HCT116 (cell line): ENCODE data around the gene PDE10A. TPM values are rescaled to one million over a fixed set of nuclear protein-coding genes. Genes with fewer than 3 reads are reported as not detected.

Experiments
- ATAC-seq: fragments of 200-7000 bp; cut with Tn5 transposase; 2 replicates; pipeline ENCODE4 v1.9.1; 2020; ENCODE audit warnings: mild to moderate bottlenecking, moderate library complexity
- BruUV-seq: library from RNA; stranded (reverse); fragments of 400-500 nt; replicated peaks from 2 replicates; lab custom pipeline; 2021; lab: Mats Ljungman, UMichigan
- CTCF ChIA-PET: fragments of 300-600 bp; sonication (Branson Sonifier 250); formaldehyde crosslinking; loops from one replicate; lab custom pipeline; 2021; ENCODE audit warnings: antibody characterized with exemption; lab: Charles Lee
- POLR2A ChIA-PET: fragments of 300-600, 350-600 bp; sonication (Branson Sonifier 250); formaldehyde crosslinking; loops from one replicate; lab custom pipeline; 2021; ENCODE audit warnings: antibody characterized with exemption; lab: Charles Lee
- RAD21 ChIA-PET, 2 experiments: fragments of 300-600 bp; sonication (Branson Sonifier 250); formaldehyde crosslinking; loops; one replicate each; lab custom pipeline; 2023; ENCODE audit warnings: low total read pairs in 2 of 2; ENCODE audit not compliant: uncharacterized antibody in 2 of 2, unreplicated experiment in 2 of 2, low non-redundant PET in 1 of 2; lab: Charles Lee
- DNase-seq: peaks from one replicate; pipeline ENCODE4 v3.0.0-alpha.2; 2010; ENCODE audit warnings: low read depth, low spot score
- H2AFZ ChIP-seq: fragments of 200-600 bp; shearing (Covaris generic), sonication (generic); 2 replicates; pipeline ENCODE4 v1.6.1; 2017; ENCODE audit warnings: low read depth, mixed run types, mixed read lengths, antibody characterized with exemption, low read length; ENCODE audit not compliant: poor library complexity, severe bottlenecking
- H3K27ac ChIP-seq: 2 replicates; pipeline ENCODE4 v1.5.1; 2012; ENCODE audit warnings: low read depth, low read length
- H3K27me3 ChIP-seq: fragments of 200-600 bp; sonication (generic); 2 replicates; pipeline ENCODE4 v1.6.1; 2016; ENCODE audit warnings: mixed run types, low read length, mixed read lengths; ENCODE audit not compliant: insufficient read depth
- H3K36me3 ChIP-seq, 2 experiments: fragments of 200-500 bp in 1 of 2; fragments of 200-600 bp in 1 of 2; sonication (Bioruptor generic) in 1 of 2; sonication (generic) in 1 of 2; 2 replicates each; pipeline versions ENCODE4 v1.5.1 to v1.6.1; 2014 to 2016; ENCODE audit warnings: low read length in 2 of 2, inconsistent platforms in 1 of 2, mixed read lengths in 1 of 2, mixed run types in 1 of 2; ENCODE audit not compliant: insufficient read depth in 2 of 2, control insufficient read depth in 1 of 2
- H3K4me1 ChIP-seq, 2 experiments: fragments of 200-600 bp in 1 of 2; sonication (generic) in 1 of 2; 2 replicates each; pipeline versions ENCODE4 v1.5.1 to v1.6.1; 2012 to 2017; ENCODE audit warnings: low read length in 2 of 2, inconsistent platforms in 1 of 2, mild to moderate bottlenecking in 1 of 2, mixed read lengths in 1 of 2, mixed run types in 1 of 2, moderate library complexity in 1 of 2; ENCODE audit not compliant: insufficient read depth in 2 of 2, control insufficient read depth in 1 of 2
- H3K4me2 ChIP-seq: fragments of 200-600 bp; sonication (generic); 2 replicates; pipeline ENCODE4 v1.6.1; 2017; ENCODE audit warnings: mixed run types, low read length, mixed read lengths
- H3K4me3 ChIP-seq, 2 experiments: fragments of 200-600 bp in 1 of 2; sonication (generic) in 1 of 2; replicated peaks in 1 of 2; 2 replicates each; pipeline ENCODE4 v1.5.1; 2011 to 2016; ENCODE audit warnings: low read length in 2 of 2, control low read depth in 1 of 2, low read depth in 1 of 2, mild to moderate bottlenecking in 1 of 2, mixed read lengths in 1 of 2, mixed run types in 1 of 2
- H3K79me2 ChIP-seq: fragments of 200-600 bp; sonication (generic); 2 replicates; pipeline ENCODE4 v1.6.1; 2017; ENCODE audit warnings: mild to moderate bottlenecking, mixed run types, low read length, moderate library complexity, mixed read lengths; ENCODE audit not compliant: insufficient read depth
- H3K9ac ChIP-seq: fragments of 200-600 bp; sonication (generic); 2 replicates; pipeline ENCODE4 v1.6.1; 2016; ENCODE audit warnings: low read length, mixed read lengths
- H3K9me2 ChIP-seq: fragments of 200-600 bp; sonication (generic), shearing (Covaris generic); 2 replicates; pipeline ENCODE4 v1.6.1; 2017; ENCODE audit warnings: mixed run types, mild to moderate bottlenecking, moderate library complexity; ENCODE audit not compliant: insufficient read depth
- H3K9me3 ChIP-seq, 2 experiments: fragments of 200-500 bp in 1 of 2; fragments of 200-600 bp in 1 of 2; sonication (Bioruptor generic) in 1 of 2; sonication (generic) in 1 of 2; 2 replicates each; pipeline ENCODE4 v1.6.1; 2014 to 2017; ENCODE audit warnings: low read length in 2 of 2, mixed read lengths in 2 of 2, inconsistent platforms in 1 of 2, low read depth in 1 of 2, mild to moderate bottlenecking in 1 of 2, mixed run types in 1 of 2, moderate library complexity in 1 of 2; ENCODE audit not compliant: control insufficient read depth in 1 of 2, insufficient read depth in 1 of 2
- H4K20me1 ChIP-seq: fragments of 200-600 bp; sonication (generic), shearing (Covaris generic); 2 replicates; pipeline ENCODE4 v1.6.1; 2017; ENCODE audit warnings: mixed run types, mild to moderate bottlenecking, moderate library complexity; ENCODE audit not compliant: insufficient read depth
- CBX3 ChIP-seq: IDR thresholded peaks from 2 replicates; pipeline ENCODE4 v1.6.1; 2012; ENCODE audit warnings: low read depth
- CEBPB ChIP-seq: IDR thresholded peaks from 2 replicates; pipeline ENCODE4 v1.6.1; 2012; ENCODE audit warnings: low read depth
- CTCF ChIP-seq, 3 experiments: fragments of 200-600 bp in 1 of 3; sonication (generic) in 1 of 3; IDR thresholded peaks in 2 of 3; conservative IDR thresholded peaks in 1 of 3; 2 replicates each; pipeline ENCODE4 v1.5.1; 2012 to 2017; ENCODE audit warnings: low read depth in 2 of 3, low read length in 2 of 3, antibody characterized with exemption in 1 of 3, borderline replicate concordance in 1 of 3, control low read depth in 1 of 3, mild to moderate bottlenecking in 1 of 3, mixed read lengths in 1 of 3, mixed run types in 1 of 3, moderate library complexity in 1 of 3; ENCODE audit not compliant: insufficient read depth in 1 of 3
- EGR1 ChIP-seq: IDR thresholded peaks from 2 replicates; pipeline ENCODE4 v1.6.1; 2012; ENCODE audit warnings: low read depth
- EZH2 ChIP-seq: fragments of 200-600 bp; sonication (generic); IDR thresholded peaks from 2 replicates; pipeline ENCODE4 v1.6.1; 2017; ENCODE audit warnings: antibody characterized with exemption, mixed run types
- MAX ChIP-seq: IDR thresholded peaks from 2 replicates; pipeline ENCODE4 v1.6.1; 2012
- POLR2A ChIP-seq: IDR thresholded peaks from 2 replicates; pipeline ENCODE4 v1.7.0; 2011; ENCODE audit warnings: borderline replicate concordance; ENCODE audit not compliant: insufficient read depth, insufficient read length; ENCODE audit errors: extremely low read depth
- POLR2AphosphoS5 ChIP-seq: IDR thresholded peaks from 2 replicates; pipeline ENCODE4 v1.6.1; 2011; ENCODE audit warnings: mild to moderate bottlenecking, low read depth, low read length, moderate library complexity
- REST ChIP-seq: IDR thresholded peaks from 2 replicates; pipeline ENCODE4 v1.6.1; 2012; ENCODE audit warnings: low read depth
- SIN3A ChIP-seq: IDR thresholded peaks from 2 replicates; pipeline ENCODE4 v1.6.1; 2012; ENCODE audit warnings: low read depth
- SP1 ChIP-seq: IDR thresholded peaks from 2 replicates; pipeline ENCODE4 v1.6.1; 2012; ENCODE audit warnings: low read depth
- SRF ChIP-seq: IDR thresholded peaks from 2 replicates; pipeline ENCODE4 v1.6.1; 2012; ENCODE audit warnings: low read depth
- YY1 ChIP-seq: IDR thresholded peaks from 2 replicates; pipeline ENCODE4 v1.6.1; 2011; ENCODE audit warnings: low read length, low read depth, moderate library complexity, mild to moderate bottlenecking; ENCODE audit not compliant: insufficient replicate concordance; ENCODE audit errors: extremely low read depth
- ZBTB33 ChIP-seq: IDR thresholded peaks from 2 replicates; pipeline ENCODE4 v1.6.1; 2011; ENCODE audit warnings: mild to moderate bottlenecking, low read length, moderate library complexity; ENCODE audit not compliant: insufficient replicate concordance; ENCODE audit errors: extremely low read depth
- ZFX ChIP-seq: fragments of 450-650 bp; IDR thresholded peaks from 2 replicates; pipeline ENCODE4 v1.6.1; 2017
- ZNF274 ChIP-seq: fragments of 200-500 bp; sonication (Bioruptor generic); IDR thresholded peaks from 2 replicates; pipeline ENCODE4 v1.6.1; 2014; ENCODE audit warnings: mild to moderate bottlenecking, low read depth, low read length, inconsistent platforms
- intact Hi-C: fragments of 100-400 bp; cut with micrococcal nuclease; formaldehyde crosslinking; loops from 2 replicates; pipeline ENCODE4 v1.10.0; 2022
- total RNA-seq: library from RNA; stranded (reverse); gene quantifications from one replicate; pipeline ENCODE4 v1.2.1, GENCODE V29; 2021; ENCODE audit not compliant: unreplicated experiment

Gene PDE10A
- total RNA-seq, 1 experiment from 2014 or later = 0.37 TPM

- Histone ChIP-seq H3K36me3 (no peaks in the 10 kb centered on the region), H3K9me3 (peaks cover 0 to 3% of the 10 kb centered on the region in 2 experiments; a peak in 1 of 4 replicates), H3K4me1 (no peaks in the 10 kb centered on the region), H4K20me1 (no peaks in the 10 kb centered on the region), H3K27me3 (no peaks in the 10 kb centered on the region), H3K9ac (no peak overlapping the region), H3K4me3 (no peak overlapping the region), H3K79me2 (no peaks in the 10 kb centered on the region), H3K27ac (no peak overlapping the region), H3K9me2 (no peaks in the 10 kb centered on the region), H2AFZ (no peak overlapping the region), H3K4me2 (no peak overlapping the region)
- no peak for TF ChIP-seq SIN3A
- no peak for TF ChIP-seq SP1
- no peak for TF ChIP-seq EGR1
- no peak for TF ChIP-seq MAX
- TF ChIP-seq POLR2A = no peak
- TF ChIP-seq EZH2 = no peak
- TF ChIP-seq REST = no peak
- no peak for TF ChIP-seq YY1
- no peak for TF ChIP-seq CEBPB
- no peak for TF ChIP-seq ZFX
- TF ChIP-seq CTCF (IDR thresholded peaks at IDR 0.05 in 2 of 3, conservative IDR thresholded peaks at IDR 0.05 in 1 of 3; ENCODE audit: borderline replicate concordance in 1 of 3, insufficient read depth in 1 of 3, low read depth in 2 of 3, low read length in 2 of 3) = no peak
- TF ChIP-seq ZNF274 = no peak
- no peak for TF ChIP-seq ZBTB33
- no peak for TF ChIP-seq POLR2AphosphoS5
- TF ChIP-seq CBX3 = no peak
- no peak for TF ChIP-seq SRF
- RAD21 ChIA-PET = no interaction called here
- POLR2A ChIA-PET = no interaction called here
- no peak for DNase-seq
- no TSS peak for BruUV-seq
- CTCF ChIA-PET = no interaction called here
- intact Hi-C loops = no loop called here
- ATAC-seq = no peak
Observed at GRCh38 chr6:165481921-165482320, 181.1 kb downstream of the PDE10A start.
